Central memory CD4-positive, alpha-beta T cell (primary cell): ENCODE results near the gene SETBP1.

Experiments
- DNase-seq: peaks from one replicate; pipeline ENCODE4 v3.0.0; 2022

Gene SETBP1

GRCh38 chr18:44733069-44733753 lies 52.5 kb downstream of the SETBP1 start:
- DNase-seq, result no peak

- no peak for DNase-seq
These were observed 53.2 kb downstream of the SETBP1 start for GRCh38 chr18:44733754-44734465.

DNA sequence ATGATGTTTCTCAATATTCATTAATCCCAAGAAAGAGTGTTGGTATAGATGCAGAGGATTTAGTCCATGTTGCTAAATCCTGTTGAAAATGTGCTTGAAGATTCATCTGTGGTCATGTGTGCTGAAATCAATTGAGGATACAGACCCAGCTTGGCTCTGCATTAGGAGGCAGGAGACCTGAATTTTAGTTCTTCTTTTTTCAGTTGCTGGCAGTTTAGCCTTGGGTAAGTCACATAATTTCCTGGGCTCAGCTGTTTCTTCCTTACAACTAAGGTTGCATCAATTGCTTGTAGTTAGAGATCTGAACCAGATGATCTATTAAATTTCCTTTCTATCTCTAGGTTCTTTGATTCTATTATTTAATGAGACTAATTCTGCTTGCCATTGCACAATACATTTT lies 54.4 kb downstream of the SETBP1 start:
- no peak for DNase-seq

- no peak for DNase-seq
These were observed 56.1 kb downstream of the SETBP1 start for GRCh38 chr18:44736664-44737380.

DNA sequence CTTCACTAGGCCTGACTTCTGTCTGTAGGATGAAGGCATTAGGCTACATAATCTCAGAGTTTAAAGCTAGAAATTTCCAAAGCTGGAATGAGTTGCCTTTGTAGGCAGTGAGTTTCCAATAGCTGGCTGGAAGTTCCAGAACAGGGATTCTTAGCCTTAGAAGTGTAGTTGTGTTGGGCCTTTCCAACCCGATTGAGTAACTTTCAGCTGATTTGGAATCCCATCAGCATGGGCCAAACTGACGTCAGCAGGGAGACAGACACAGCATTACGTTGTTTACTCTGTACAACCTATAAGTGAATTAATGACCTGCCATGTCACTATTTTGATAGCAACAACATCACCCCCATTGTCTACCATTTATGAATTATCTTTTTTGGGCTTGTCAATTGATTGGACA lies 56.9 kb downstream of the SETBP1 start:
- no peak for DNase-seq

- no peak for DNase-seq
These were observed 59.3 kb downstream of the SETBP1 start for GRCh38 chr18:44740000-44740399.

- no peak for DNase-seq
These were observed 60.4 kb downstream of the SETBP1 start for GRCh38 chr18:44741085-44741484.

DNA sequence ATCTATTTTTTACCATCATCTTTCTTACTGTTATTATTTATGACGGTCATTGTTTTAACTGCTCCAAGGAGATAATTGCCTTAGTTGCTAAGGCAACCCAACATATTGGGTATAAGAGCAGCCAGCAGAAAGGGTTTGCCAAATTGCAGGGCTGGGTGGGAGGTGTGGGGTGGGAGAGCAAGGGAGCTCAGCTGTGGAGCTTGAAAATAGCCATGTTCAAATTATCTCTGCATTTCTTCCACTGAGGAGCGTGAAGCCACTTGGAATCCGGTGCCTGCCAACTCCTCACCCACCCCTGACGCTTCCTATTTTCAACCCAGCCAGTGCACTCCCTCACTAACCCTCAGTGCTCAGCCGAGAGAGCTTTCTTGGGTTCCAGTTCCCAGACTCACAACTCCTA lies 60.8 kb downstream of the SETBP1 start:
- no peak for DNase-seq

GRCh38 chr18:44742126-44742525 lies 61.4 kb downstream of the SETBP1 start:
- no peak for DNase-seq

DNA sequence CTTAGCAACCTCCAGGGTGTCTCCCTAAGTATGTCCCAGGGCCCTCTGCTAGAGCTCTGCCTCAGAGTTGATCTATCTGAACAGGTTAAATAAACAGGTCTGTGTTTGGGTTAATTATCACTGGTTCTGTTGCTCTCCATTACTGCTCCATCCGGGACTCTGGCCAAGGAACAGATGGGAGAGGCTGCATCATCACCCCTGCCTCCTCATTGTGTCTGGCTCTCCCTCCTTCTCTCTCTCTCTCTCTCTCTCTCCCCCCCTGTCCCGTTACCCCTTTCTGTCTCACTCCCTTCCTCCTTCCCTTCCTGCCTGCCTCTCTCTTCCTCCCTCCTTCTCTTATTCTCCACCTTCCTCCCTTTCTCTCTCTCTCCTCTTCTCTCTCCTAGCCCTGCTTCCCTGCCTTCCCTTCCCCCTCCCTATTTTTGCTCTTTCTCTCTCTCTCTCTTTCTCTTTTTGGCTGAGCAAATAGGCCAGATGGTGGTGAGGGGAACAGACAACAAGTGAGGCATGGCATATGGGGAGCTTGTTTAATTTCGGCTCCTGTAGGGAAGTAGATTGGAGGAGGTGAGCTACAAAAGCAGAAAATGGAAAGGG lies 62.1 kb downstream of the SETBP1 start:
- DNase-seq, result no peak

GRCh38 chr18:44743631-44744030 lies 62.9 kb downstream of the SETBP1 start:
- DNase-seq, result no peak

DNA sequence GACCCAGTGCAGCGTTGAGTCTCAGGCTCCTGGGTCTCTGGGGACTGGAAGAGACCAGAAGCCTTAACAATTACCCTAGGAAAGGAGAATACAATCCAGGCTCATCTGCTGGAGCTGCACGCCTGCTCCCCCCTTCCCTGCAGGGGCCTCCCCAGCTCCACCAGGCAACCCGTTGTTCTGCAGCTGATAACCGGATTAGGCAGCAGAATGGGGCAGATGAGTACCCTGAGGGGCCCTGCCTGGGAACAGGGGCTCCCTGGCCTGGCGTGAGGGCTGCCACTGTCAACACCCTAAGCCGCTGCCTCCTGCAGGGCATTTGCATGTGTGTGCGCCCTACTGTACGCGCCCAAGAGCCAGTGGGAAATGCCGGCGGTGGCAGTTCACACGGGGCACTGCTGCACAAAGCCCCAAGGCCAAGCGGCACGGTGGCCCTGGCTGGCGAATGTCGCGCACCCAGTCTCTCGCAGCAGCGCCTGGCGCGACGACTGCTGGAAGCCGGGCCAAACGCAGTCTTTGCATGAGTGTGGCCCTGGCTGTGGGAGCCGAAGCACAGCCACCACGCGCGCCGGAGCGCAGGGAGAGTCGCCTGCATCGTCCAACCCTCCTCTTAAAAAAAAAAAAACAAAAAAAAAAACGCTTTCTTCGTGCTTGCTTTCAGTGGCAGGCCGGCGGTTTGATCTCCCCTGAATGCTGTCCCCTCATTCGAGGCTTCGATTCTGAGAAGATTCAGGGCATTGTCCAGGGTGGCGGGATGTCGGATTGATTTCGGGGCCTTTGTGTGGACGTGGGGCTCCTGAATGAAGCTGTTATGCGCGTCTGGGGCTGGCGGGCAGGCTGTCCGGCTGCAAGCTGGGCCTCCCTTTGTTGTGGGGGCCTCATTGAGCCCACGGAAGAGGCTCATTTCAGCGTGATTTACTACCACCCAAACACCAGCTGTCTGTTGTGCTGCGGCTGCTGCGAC lies 63.8 kb downstream of the SETBP1 start:
- DNase-seq, result no peak

GRCh38 chr18:44747157-44747556 lies 66.5 kb downstream of the SETBP1 start:
- DNase-seq, result no peak

DNA sequence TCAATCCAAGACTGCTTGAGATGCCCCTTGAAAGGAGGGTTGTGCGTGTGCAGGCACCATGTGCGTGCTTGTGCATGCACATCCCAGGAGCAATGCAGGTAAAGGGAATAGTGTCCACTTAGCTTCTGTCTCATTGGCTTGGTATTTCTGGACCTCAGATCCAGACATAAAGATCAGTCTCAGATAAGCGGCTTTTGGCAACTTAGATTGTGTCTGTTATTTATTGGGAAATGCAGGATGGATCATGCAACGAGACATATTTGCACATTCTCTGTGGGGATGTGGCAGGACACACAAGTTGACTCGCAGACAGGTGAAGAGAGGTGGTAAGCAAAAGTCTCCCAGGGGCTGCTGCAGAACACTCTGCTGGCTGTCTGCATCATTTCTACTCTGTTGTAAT lies 67.9 kb downstream of the SETBP1 start:
- DNase-seq, result no peak

- DNase-seq, result no peak
These were observed 70.1 kb downstream of the SETBP1 start for GRCh38 chr18:44750774-44751173.

DNA sequence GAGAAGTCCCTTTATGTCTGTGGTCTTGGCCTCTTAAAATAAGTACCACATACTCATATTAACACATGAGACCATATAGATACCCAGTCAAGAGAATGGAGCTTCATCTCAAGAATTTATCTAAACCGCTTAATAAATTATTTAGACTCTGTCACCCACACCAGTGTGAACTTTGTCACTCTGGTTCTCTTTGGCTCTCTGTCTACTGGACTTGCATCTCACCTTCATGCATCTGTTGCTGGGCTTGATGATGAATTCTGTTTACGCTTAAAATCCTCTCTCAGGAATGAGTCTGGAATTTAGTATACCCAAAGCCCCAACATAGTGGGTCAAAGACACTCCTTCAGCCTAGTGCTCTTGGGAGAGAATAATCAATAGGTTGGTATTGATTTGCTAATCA lies 73.9 kb downstream of the SETBP1 start:
- no peak for DNase-seq

- DNase-seq, result no peak
These were observed 78.4 kb downstream of the SETBP1 start for GRCh38 chr18:44758861-44759631.

DNA sequence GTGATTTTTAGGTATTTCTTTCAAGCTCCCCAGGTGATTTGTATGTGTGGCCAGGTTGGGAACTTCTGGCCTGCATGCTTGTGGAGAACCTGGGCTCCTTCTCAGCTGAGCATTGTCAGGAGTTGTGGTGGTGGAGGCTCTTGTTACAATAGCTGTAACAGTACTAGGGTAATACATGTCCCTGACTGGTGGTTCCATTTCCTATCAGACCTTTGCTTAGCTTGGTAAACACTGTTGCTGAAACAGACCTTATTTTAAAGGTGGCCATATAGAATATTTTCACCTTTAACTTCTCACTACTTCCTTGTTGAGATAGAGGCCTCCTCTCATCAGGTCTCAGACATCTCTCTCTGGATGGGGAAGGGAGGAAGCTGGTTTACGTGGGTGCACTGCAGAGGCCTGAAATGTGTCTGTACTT lies 79.2 kb downstream of the SETBP1 start:
- no peak for DNase-seq

- no peak for DNase-seq
These were observed 81.1 kb downstream of the SETBP1 start for GRCh38 chr18:44761812-44762211.

GRCh38 chr18:44763327-44763726 lies 82.6 kb downstream of the SETBP1 start:
- no peak for DNase-seq

DNA sequence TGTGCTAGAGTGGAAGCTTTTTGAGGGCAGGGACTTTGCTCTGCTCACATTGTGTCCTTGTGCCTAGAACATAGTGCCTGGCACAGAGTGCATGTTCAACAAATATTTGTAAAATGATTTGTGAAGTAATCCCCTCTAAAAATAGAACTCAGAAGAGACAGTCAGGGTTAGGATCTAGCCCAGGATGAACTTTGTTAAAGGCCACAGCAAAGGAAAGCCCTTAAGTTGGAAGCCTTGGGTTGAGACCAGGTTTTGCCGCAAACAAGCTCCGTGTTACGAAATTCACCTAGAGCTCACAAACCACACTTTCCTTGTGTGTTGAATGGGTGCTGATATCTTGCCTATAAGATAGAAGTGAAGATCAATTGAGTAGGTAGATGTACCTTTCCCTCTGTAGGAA lies 84.2 kb downstream of the SETBP1 start:
- DNase-seq, result no peak

DNA sequence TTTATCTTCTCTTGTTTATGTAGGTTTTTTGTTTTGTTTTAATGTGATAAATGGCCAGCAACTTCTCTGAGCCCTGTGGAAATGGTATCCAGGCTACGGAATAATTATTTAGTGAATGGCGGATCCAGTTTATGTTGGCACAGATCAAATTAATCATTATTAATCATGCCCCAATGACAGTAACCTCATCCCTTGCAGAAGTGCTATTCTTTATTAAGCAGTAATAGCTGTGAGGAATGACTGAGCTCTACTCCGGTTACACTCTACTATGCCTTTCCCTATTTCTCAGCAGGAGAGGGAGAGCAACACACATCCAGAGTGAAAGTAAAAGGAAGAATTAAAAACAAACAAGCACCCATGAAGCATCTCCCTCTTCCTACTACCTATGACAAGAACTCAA lies 84.8 kb downstream of the SETBP1 start:
- no peak for DNase-seq
